Mesendoderm (in vitro differentiated cells): ENCODE results near the gene RBPJL.

Source experiments
- DNase-seq: peaks from one replicate; pipeline ENCODE4 v3.0.0; 2013
- H2AK5ac ChIP-seq: 2 replicates; pipeline ENCODE4 v1.6.1; 2013; ENCODE audit warnings: low read length, inconsistent platforms
- H2BK120ac ChIP-seq: 2 replicates; pipeline ENCODE4 v1.6.1; 2013; ENCODE audit warnings: low read depth, mild to moderate bottlenecking, low read length, moderate library complexity, mixed read lengths
- H2BK15ac ChIP-seq: replicated peaks from 2 replicates; pipeline ENCODE4 v1.6.1; 2013; ENCODE audit warnings: low read depth, mild to moderate bottlenecking, moderate library complexity
- H2BK5ac ChIP-seq: 2 replicates; pipeline ENCODE4 v1.6.1; 2013; ENCODE audit warnings: low read length, inconsistent platforms
- H3K18ac ChIP-seq: 2 replicates; pipeline ENCODE4 v1.6.1; 2013; ENCODE audit warnings: mild to moderate bottlenecking, low read length, mixed read lengths
- H3K23ac ChIP-seq: one replicate; pipeline ENCODE4 v1.6.1; 2013; ENCODE audit warnings: low read length
- H3K27ac ChIP-seq: 2 replicates; pipeline ENCODE4 v1.5.1; 2013; ENCODE audit warnings: low read depth, mild to moderate bottlenecking, inconsistent platforms, low read length, moderate library complexity
- H3K27me3 ChIP-seq: 2 replicates; pipeline ENCODE4 v1.6.1; 2013; ENCODE audit warnings: low read length, control low read depth, mild to moderate bottlenecking, inconsistent platforms; ENCODE audit not compliant: insufficient read depth, poor library complexity
- H3K36me3 ChIP-seq: 2 replicates; pipeline ENCODE4 v1.6.1; 2013; ENCODE audit warnings: low read length, inconsistent platforms; ENCODE audit not compliant: control insufficient read depth, insufficient read depth
- H3K4ac ChIP-seq: one replicate; pipeline ENCODE4 v1.6.1; 2013; ENCODE audit warnings: low read depth, mild to moderate bottlenecking, low read length, moderate library complexity
- H3K4me1 ChIP-seq: 2 replicates; pipeline ENCODE4 v1.6.1; 2013; ENCODE audit warnings: low read depth, low read length, inconsistent platforms; ENCODE audit not compliant: control insufficient read depth
- H3K4me2 ChIP-seq: 2 replicates; pipeline ENCODE4 v1.6.1; 2013; ENCODE audit warnings: low read length
- H3K4me3 ChIP-seq: 2 replicates; pipeline ENCODE4 v1.5.1; 2013; ENCODE audit warnings: mild to moderate bottlenecking, low read length
- H3K56ac ChIP-seq: one replicate; pipeline ENCODE4 v1.6.1; 2013; ENCODE audit warnings: low read length
- H3K79me1 ChIP-seq: 2 replicates; pipeline ENCODE4 v1.6.1; 2013; ENCODE audit warnings: low read length, inconsistent platforms
- H3K79me2 ChIP-seq: 2 replicates; pipeline ENCODE4 v1.6.1; 2013; ENCODE audit warnings: mild to moderate bottlenecking, low read length; ENCODE audit not compliant: control insufficient read depth, insufficient read depth
- H3K9ac ChIP-seq: 2 replicates; pipeline ENCODE4 v1.6.1; 2013; ENCODE audit warnings: low read length, inconsistent platforms
- H4K5ac ChIP-seq: one replicate; pipeline ENCODE4 v1.6.1; 2013; ENCODE audit warnings: low read length
- H4K8ac ChIP-seq: one replicate; pipeline ENCODE4 v1.6.1; 2013; ENCODE audit warnings: low read depth, mild to moderate bottlenecking, control low read depth, low read length, moderate library complexity
- WGBS: extraction: QIAGEN DNeasy Blood & Tissue Kit; methylation state at CpG from one replicate; pipeline ENCODE4 v1.1.7; 2013; ENCODE audit warnings: low lambda C conversion rate, missing lambda C conversion rate; ENCODE audit not compliant: insufficient coverage; ENCODE audit errors: extremely low coverage; 5-methylcytosine and 5-hydroxymethylcytosine counted together

Gene RBPJL

DNA sequence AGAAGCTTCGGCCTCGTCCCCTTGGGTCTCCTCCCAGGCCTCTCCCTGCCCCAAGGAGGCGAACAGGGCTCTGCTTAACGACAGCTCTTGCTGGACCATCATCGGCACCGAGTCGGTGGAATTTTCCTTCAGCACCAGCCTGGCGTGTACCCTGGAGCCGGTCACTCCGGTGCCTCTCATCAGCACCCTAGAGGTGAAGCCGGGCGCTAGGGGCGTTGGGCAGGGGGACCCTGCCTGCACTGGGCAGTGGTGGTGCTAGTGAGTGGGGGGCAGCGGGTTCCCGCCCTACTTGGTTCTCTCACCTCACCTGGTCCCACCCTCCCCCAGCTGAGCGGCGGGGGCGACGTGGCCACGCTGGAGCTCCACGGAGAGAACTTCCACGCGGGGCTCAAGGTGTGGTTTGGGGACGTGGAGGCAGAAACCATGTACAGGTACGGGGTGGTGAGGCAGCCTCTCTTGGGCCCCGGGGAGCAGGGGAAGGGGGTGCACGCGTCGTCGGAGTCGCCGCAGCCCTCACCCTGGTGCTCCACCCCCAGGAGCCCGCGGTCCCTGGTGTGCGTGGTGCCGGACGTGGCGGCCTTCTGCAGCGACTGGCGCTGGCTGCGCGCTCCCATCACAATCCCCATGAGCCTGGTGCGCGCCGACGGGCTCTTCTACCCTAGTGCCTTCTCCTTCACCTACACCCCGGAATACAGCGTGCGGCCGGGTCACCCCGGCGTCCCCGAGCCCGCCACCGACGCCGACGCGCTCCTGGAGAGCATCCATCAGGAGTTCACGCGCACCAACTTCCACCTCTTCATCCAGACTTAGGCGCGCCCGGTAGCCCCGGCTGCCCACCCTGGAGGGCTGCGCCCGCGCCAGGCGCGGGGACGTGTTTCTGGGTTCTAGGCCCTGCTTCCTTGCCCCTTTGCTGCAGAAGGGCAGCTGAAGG lies 9.8 kb downstream of the RBPJL start:
- H3K4me3 ChIP-seq, result no peak overlapping the region
- no peak overlapping the region for H3K9ac ChIP-seq
- WGBS, result no CpG with 5 or more reads among the region's 71 CpGs
- no peak overlapping the region for H2AK5ac ChIP-seq
- H3K4me1 ChIP-seq, result no peaks in the 10 kb centered on the region
- H3K27ac ChIP-seq, result no peak overlapping the region
- H3K27me3 ChIP-seq, result no peaks in the 10 kb centered on the region
- no peaks in the 10 kb centered on the region for H3K79me1 ChIP-seq
- no peaks in the 10 kb centered on the region for H3K79me2 ChIP-seq
- no peak overlapping the region for H3K23ac ChIP-seq
- H4K8ac ChIP-seq, result no peak overlapping the region
- H3K4me2 ChIP-seq, result no peak overlapping the region
- no peak overlapping the region for H2BK5ac ChIP-seq
- H4K5ac ChIP-seq, result no peak overlapping the region
- H3K56ac ChIP-seq, result no peak overlapping the region
- no peak overlapping the region for H3K4ac ChIP-seq
- no peak for DNase-seq
- no peak overlapping the region for H2BK120ac ChIP-seq
- no peak overlapping the region for H2BK15ac ChIP-seq
- no peak overlapping the region for H3K18ac ChIP-seq
- H3K36me3 ChIP-seq, result no peaks in the 10 kb centered on the region

DNA sequence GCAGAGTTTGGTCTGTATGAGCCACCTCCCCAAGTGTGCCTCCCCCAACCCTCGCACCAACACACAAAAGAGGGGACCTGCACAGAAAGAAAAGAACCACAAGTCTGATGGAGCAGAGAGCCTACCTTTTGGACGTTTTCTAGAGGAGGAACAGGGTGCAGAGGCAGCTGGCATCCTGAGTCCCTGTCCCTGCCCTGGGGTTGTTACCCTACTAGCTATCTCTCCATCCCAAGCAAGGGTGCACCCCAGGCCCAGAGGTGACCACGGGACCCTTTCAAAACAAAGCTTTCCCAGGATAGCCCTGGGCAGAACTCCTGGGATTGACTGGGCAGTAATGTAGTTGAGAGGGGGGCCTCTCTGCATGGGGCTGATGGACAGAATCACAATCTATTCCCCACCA lies 11.2 kb downstream of the RBPJL start:
- WGBS, result no CpG with 5 or more reads among the region's 3 CpGs
- no peak overlapping the region for H2BK5ac ChIP-seq
- no peak overlapping the region for H3K4ac ChIP-seq
- H3K9ac ChIP-seq, result no peak overlapping the region
- no peaks in the 10 kb centered on the region for H3K79me1 ChIP-seq
- H3K4me3 ChIP-seq, result no peak overlapping the region
- H3K27ac ChIP-seq, result no peak overlapping the region
- H3K4me2 ChIP-seq, result no peak overlapping the region
- no peaks in the 10 kb centered on the region for H3K79me2 ChIP-seq
- H4K5ac ChIP-seq, result no peak overlapping the region
- no peak overlapping the region for H3K56ac ChIP-seq
- no peak overlapping the region for H3K23ac ChIP-seq
- H3K4me1 ChIP-seq, result no peaks in the 10 kb centered on the region
- no peak overlapping the region for H2BK120ac ChIP-seq
- DNase-seq, result no peak
- no peak overlapping the region for H4K8ac ChIP-seq
- H2BK15ac ChIP-seq, result no peak overlapping the region
- H3K36me3 ChIP-seq, result no peaks in the 10 kb centered on the region
- no peak overlapping the region for H2AK5ac ChIP-seq
- no peak overlapping the region for H3K18ac ChIP-seq
- H3K27me3 ChIP-seq, result no peaks in the 10 kb centered on the region

DNA sequence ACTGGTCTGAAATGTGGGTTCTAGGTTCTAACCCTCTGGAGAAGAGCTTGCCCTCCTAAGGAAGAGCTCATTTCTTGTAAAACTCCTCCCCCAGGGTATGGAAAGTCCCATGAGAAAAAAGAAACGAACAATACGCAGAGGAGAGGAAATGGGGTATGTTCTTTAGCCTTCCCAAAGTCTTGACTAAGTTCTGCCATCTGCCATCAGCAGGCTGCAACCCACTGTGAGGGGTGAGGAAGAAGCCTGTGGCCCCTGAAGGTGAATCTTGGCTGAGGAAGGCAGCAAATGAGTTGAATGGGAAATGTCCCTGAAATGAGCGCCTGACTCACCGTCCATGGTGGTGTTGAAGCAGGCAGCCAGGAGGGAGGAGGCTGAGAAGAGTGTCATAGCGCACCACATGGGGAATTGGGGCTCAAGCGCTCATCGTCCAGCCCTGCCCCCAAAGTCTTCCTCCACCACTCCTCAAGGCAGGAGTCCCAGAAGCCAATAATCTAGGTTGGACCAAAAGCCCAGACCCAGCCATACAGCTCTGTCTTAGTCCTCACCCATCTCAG lies 11.8 kb downstream of the RBPJL start:
- H3K23ac ChIP-seq, result no peak overlapping the region
- H2BK15ac ChIP-seq, result no peak overlapping the region
- no peak overlapping the region for H4K5ac ChIP-seq
- no peaks in the 10 kb centered on the region for H3K27me3 ChIP-seq
- H4K8ac ChIP-seq, result no peak overlapping the region
- no peak overlapping the region for H3K18ac ChIP-seq
- H3K79me1 ChIP-seq, result no peaks in the 10 kb centered on the region
- H3K56ac ChIP-seq, result peak overlapping the region; percentile 25
- WGBS, result no CpG with 5 or more reads among the region's 7 CpGs
- no peaks in the 10 kb centered on the region for H3K36me3 ChIP-seq
- H3K9ac ChIP-seq, result no peak overlapping the region
- H3K4me3 ChIP-seq, result no peak overlapping the region
- no peak overlapping the region for H2AK5ac ChIP-seq
- no peak overlapping the region for H3K4me2 ChIP-seq
- H3K27ac ChIP-seq, result no peak overlapping the region
- no peak overlapping the region for H2BK120ac ChIP-seq
- H3K4ac ChIP-seq, result no peak overlapping the region
- DNase-seq, result no peak
- no peaks in the 10 kb centered on the region for H3K79me2 ChIP-seq
- no peak overlapping the region for H2BK5ac ChIP-seq
- no peaks in the 10 kb centered on the region for H3K4me1 ChIP-seq

DNA sequence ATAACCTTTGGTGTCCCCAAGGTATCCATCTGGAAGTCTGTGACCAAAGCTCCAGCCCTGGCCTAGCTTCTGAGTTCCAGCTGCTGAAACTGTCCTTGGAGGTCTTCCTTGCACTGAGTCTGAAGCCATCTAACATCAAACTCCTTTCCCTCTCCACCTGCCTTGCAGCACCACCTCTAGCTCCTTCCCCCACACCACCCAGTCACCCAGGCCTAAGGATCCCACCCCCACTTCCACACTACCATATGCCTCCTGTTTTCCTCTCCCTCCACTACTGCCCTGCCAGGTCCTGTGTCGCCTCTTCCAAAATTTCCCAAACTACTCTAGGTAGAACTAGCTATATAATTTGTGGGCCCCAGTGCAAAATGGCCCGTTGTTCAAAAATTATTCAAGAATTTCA lies 12.3 kb downstream of the RBPJL start:
- Histone ChIP-seq H3K27me3 (no peaks in the 10 kb centered on the region), H3K18ac (no peak overlapping the region), H2AK5ac (no peak overlapping the region), H2BK5ac (no peak overlapping the region), H4K5ac (no peak overlapping the region), H3K9ac (no peak overlapping the region), H4K8ac (no peak overlapping the region), H2BK120ac (no peak overlapping the region), H3K4me3 (no peak overlapping the region), H3K4me1 (no peaks in the 10 kb centered on the region), H3K79me2 (no peaks in the 10 kb centered on the region), H3K36me3 (no peaks in the 10 kb centered on the region), H3K79me1 (no peaks in the 10 kb centered on the region), H3K56ac (peak overlapping the region; percentile 45), H2BK15ac (no peak overlapping the region), H3K27ac (no peak overlapping the region), H3K4ac (no peak overlapping the region), H3K23ac (no peak overlapping the region), H3K4me2 (no peak overlapping the region)
- no peak for DNase-seq
- WGBS, result no CpG with 5 or more reads among the region's 2 CpGs

DNA sequence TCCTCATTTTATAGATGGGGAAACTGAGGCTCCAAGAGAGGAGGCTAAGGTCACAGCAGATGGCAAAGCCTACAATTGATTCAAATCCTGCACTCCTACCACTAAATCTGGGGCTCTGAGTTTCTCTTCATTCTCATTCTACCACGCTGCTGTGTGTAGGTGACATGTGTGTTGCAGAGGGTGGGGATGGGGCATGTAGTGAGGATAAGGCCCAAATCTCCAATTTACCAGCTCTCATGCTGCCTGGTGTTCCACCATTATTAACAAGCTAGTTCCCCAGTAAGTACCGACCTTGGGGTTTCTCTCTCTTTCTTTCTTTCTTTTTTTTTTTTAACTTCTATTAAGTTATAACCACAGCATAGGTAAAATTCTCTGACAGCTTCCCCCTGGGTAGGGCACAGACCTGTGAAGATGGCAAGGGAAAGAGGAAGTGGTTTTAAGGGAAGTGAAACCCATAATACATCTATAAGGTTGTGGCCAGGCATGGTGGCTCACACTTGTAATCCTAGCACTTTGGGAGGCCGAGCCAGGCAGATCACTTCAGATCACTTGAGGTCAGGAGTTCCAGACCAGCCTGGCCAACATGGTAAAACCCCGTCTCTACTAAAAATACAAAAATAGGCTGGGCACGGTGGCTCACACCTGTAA lies 14.4 kb downstream of the RBPJL start:
- no peaks in the 10 kb centered on the region for H3K79me1 ChIP-seq
- no peak overlapping the region for H4K5ac ChIP-seq
- no peak overlapping the region for H3K23ac ChIP-seq
- H3K4me2 ChIP-seq, result no peak overlapping the region
- DNase-seq, result no peak
- H3K4me3 ChIP-seq, result no peak overlapping the region
- no peak overlapping the region for H3K4ac ChIP-seq
- no peak overlapping the region for H2BK120ac ChIP-seq
- no peak overlapping the region for H2AK5ac ChIP-seq
- no peak overlapping the region for H3K18ac ChIP-seq
- H4K8ac ChIP-seq, result no peak overlapping the region
- H3K56ac ChIP-seq, result no peak overlapping the region
- H3K27ac ChIP-seq, result no peak overlapping the region
- no peaks in the 10 kb centered on the region for H3K4me1 ChIP-seq
- H3K79me2 ChIP-seq, result no peaks in the 10 kb centered on the region
- no CpG with 5 or more reads among the region's 5 CpGs for WGBS
- no peak overlapping the region for H2BK5ac ChIP-seq
- no peak overlapping the region for H2BK15ac ChIP-seq
- H3K9ac ChIP-seq, result no peak overlapping the region
- H3K27me3 ChIP-seq, result no peaks in the 10 kb centered on the region
- H3K36me3 ChIP-seq, result no peaks in the 10 kb centered on the region
